GM18505 (cell line): ENCODE data around the gene KDF1.

Experiments used
- ATAC-seq: cut with Tn5 transposase; IDR thresholded peaks from one replicate; pipeline ENCODE4 v1.9.1; 2021; ENCODE audit not compliant: unreplicated experiment
- POLR2A ChIP-seq: IDR thresholded peaks from 4 replicates; pipeline ENCODE4 v1.6.1; 2011; ENCODE audit warnings: borderline replicate concordance; ENCODE audit not compliant: insufficient read depth, insufficient read length; ENCODE audit errors: extremely low read depth

Gene KDF1

DNA sequence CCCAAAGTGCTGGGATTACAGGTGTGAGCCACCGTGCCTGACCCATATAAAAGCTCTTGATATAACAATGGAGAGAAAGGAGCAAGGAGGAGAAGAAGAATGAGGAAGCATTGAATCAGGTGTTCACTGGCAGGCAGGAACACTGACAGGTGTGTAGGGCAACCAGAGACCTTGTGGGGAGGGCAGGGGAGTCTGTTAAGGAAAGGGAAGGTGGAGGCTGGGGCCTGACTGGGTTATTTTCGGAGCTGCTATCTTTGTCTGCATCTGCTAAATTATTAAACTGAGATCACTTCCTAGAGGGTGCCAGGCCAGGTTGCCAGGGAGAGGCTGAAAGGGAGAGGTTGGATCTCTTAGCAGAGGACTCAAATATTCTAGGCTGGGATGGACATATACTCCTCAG lies 26.4 kb upstream of the KDF1 start:
- TF ChIP-seq POLR2A = no peak
- ATAC-seq = no peak

DNA sequence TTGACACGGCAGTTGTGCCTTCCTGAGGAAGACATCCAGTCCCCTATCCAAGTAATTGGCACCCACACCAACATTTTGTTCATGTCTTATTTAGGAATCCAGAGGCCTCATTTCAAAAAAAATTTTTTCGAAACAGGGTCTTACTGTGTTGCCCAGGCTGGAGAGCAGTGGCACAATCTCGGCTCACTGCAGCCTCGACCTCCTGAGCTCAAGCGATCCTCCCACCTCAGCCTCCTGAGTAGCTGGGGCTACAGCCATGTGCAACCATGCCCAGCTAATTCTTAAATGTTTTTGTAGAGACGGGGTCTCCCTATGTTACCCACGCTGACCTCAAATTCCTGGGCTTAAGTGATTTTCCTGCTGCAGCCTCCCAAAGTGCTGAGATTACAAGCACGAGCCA lies 24.0 kb upstream of the KDF1 start:
- no peak for ATAC-seq
- TF ChIP-seq POLR2A = no peak

DNA sequence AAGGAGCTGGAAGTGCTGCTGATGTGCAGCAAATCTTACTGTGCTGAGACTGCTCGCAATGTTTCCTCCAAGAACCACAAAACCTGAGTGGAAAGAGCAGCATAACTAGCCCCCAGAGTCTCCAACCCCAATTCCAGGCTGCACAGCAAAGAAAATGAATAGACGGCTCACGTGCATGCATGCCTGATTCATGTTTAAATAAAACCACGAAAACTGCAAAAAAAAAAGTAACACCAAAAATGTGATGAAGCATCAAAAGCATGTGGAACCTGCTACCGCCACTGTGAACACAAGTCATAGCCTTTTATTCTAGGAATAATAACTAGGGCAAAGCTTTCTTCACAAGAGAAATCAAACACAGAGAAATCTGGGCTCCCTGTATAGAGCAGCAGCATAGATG lies 23.6 kb upstream of the KDF1 start:
- no peak for ATAC-seq

DNA sequence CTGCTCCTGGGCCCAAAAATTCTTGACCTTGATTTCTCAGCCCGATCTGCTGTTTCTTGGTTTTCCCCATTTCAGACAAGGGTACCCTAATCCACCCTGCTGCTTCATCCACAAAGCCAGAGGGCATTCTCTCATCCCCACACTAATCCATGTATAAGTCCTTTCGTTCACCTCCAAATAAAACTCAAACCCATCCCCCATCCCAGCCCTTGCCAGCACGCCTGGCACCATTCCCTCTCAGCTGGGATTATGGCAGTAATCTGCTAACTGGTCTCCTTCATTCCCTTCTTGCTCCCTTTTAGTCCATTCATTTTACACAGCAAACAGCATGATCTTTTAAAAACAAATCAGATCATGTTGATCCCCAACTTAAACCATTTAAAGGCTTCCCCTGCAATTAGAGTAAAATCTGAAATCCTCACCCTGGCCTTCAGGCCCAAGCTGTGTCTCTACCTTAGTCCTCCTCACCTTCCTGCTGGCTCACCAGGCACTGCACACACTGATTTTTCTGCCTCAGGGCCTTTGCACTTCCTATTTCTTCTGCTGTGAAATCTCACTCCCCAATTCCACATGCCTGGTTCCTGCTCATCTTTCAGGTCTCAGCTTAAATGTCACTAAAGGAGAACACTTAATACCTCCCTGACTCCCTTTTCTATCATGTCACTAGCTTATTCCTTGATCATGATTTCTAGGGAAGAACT lies 21.0 kb upstream of the KDF1 start:
- no peak for TF ChIP-seq POLR2A
- ATAC-seq = no peak

More for the DNA sequence above, 23.6 kb upstream of the KDF1 start:
- TF ChIP-seq POLR2A = no peak

DNA sequence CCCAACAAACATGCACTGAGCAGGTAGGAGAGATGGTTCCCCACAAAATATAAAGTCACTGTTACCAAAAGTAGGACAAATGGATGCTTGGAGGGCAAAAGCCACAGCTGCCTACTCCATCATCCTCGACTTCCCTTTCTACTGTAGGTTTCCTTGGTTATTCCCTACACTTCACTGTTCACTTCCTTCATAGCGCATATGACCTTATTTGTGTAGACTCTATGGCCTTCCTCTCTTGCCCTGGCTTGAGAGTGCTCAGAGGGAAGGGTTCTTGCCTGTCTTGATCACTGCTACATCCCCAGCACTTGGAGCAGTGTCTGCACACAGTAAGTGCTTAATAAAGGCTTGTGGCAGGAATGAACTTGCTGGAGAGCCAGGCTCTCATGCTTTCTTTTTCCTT lies 18.6 kb upstream of the KDF1 start:
- ATAC-seq = no peak
- TF ChIP-seq POLR2A = no peak

DNA sequence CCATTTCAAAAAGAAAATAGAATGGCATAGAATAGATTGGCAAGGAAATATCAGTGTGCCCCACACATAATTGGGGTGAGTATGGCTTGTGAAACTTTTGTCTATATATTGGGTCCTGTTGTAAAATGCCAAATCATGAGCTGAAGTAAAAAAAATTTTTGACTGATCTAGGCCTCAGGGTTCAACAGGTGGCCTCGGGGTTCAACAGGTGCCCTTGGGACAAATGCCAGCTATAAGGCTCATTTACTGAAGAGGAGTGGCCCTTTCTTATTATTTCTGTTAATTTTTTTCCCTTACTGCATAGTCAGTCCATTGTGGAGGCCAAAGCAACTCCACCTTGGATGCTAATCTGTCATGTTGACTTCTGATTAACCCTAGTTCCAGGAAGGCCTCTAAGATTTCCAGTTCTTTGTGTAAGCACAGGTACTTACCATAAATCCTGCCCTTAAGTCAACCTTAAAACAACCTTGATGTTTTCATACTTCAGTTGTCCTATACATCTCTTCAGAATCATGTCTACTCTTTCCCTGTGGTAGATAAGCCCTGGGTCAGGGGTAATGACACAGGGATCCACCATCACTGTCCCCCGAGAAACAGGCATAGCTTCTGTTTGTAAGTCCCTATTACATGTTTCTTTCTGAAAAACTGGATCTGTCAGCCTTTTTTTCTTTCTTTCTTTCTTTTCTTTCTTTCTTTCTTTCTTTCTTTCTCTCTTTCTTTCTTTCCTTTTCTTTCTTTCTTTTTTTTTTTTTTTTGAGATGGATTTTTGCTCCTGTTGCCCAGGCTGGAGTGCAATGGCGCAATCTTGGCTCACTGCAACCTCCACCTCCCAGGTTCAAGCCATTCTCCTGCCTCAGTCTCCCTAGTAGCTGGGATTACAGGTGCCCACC lies 16.6 kb upstream of the KDF1 start:
- ATAC-seq = no peak
- TF ChIP-seq POLR2A = no peak

DNA sequence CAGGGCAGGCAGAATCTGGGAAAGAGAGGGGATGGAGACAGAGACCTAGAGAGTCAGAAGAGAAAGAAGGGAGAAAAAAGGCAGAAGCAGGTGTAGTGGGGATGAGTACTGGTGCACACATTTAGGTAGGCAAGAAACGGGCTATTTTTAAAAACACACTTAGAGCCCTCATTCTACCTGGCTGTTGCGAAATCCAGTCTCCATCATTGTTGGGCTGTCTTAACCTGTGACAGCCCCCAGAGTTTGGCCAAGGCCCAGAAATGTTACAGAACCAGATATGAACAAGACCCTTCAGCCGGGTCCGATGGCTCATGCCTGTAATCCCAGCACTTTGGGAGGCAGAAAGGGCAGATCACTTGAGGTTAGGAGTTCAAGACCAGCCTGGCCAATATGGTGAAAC lies 12.6 kb upstream of the KDF1 start:
- no peak for ATAC-seq
- TF ChIP-seq POLR2A = no peak

DNA sequence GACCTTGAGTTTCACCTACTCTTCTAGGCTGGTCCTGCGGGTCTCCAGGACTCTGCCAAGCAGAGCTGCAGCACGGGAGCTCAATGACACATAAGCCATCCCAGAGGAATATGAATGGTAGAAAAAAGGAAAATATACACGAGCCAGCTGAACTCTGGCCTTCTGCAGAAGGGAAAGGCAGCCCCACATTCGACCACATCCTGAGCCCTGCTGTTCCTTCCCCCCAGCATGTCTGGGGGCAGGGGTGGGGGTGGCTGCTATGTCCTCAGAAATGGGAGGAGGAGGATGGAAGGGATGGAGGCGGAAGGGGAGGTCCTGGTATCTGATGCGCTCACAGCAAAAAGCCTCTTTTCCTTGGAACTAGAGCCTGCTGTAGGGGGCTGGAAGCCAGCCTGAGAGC lies 12.1 kb upstream of the KDF1 start:
- TF ChIP-seq POLR2A = no peak
- ATAC-seq = no peak

DNA sequence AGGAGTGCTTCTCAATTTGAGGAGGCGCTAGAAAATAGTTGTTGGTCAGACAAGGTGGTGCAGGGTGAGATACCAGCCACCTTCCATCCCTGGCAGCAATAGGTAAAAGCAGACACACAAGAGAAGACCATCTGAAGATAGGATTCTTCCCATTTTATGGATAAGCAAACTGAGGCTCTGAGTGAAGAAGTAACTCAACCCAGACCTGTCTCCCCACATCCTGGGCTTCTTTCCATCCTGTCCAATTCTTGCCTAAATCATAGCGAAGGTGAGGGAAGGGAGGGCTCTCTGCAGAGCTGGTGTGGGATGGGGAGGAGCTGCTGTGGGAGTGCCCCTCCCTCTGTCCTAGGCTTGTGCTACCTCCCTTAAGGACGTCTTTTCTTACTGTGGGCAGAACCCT lies 11.3 kb upstream of the KDF1 start:
- no peak for TF ChIP-seq POLR2A
- no peak for ATAC-seq

DNA sequence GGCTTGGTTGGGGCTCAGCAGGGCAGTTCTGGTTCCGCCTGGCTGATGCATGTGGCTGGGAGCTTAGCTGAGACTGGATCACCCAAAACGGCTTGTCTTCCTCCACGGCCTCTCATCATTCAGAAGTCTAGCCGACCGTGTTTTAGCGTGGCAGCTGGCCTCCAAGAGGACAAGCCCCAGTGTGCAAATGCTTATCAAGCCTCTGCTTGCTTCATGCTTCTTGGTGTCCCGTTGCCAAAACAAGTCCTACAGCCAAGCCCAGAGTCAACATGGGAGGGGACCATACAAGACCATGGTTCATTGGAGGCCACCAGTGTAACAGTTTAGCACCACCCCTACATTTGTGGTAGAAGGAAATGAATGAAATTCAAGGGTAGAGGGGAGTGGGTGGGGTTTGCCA lies 10.5 kb upstream of the KDF1 start:
- no peak for TF ChIP-seq POLR2A

DNA sequence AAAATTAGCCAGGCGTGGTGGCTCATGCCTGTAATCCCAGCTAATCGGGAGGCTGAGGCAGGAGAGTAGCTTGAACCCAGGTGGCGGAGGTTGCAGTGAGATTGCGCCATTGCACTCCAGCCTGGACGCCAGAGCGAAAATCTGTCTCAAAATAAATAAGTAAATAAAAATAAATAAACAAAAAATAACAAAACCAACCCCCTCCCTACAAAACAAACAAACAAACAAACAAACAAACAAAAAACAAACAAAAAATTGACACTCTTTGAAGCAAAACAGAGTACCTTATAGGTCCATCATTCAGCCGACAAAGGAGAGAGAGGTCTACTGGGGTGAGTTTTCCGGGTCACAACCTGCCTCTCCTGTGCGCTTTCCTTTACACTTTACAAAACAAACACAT lies 5.4 kb upstream of the KDF1 start:
- ATAC-seq = no peak
- no peak for TF ChIP-seq POLR2A

More for the DNA sequence above, 10.5 kb upstream of the KDF1 start:
- ATAC-seq = no peak

DNA sequence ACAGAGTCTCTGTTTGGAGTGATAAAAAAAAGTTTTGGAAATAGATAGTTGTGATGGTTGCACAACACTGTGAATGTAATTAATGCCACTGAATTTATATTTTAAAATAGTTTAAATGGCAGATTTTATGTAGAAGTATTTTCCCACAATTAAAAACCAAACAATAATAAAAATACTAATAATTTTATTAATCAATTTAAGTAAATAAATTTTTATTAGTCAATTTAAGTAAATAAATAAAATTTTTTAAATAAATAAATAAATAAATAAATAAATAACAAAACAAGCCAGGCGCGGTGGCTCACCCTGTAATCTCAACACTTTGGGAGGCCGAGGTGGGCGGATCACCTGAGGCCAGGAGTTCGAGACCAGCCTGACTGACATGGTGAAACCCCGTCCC lies 4.9 kb upstream of the KDF1 start:
- ATAC-seq = no peak

DNA sequence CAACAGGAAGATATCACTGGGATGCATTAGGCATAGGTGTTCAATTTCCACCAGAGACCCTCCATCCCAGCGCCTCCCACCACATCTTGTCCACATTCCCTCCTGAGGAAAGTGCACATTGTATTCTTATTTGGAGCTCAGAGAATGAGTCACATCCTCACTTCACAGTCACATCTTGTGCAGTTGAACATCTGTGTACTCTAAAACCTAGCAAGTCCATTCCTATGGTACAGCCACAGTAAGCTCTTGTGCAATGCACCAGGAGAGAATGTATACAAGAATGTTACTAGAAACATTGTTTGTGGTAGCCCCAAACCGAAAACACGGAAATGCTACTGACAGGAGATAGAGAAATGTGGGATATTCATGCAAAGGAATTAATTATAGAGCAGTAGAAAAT lies 1.6 kb upstream of the KDF1 start:
- no peak for ATAC-seq
- TF ChIP-seq POLR2A = no peak

More for the DNA sequence above, 4.9 kb upstream of the KDF1 start:
- no peak for TF ChIP-seq POLR2A

DNA sequence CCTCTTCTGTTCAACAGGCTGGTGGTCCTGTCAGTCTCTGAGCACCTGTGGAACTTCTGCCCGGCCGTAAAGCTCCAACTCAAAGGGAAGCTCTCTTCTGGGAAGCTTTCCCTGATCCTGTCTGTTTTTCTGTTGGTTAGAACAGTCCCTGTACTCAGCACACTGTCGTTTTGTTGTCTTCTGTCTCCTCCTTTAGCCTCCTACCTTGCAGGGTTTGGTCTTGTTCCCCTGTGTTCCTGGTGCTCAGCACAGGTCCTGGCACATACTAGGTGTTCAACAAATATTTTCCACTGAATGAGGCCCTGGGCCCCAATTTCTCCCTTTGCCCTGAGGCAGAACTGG lies 328 bp upstream of the KDF1 start:
- TF ChIP-seq POLR2A = no peak
- no peak for ATAC-seq
